Stimulated activated CD4-positive, alpha-beta T cell treated with anti-CD3 and anti-CD28 coated beads, Interleukin-4, amount 100 ng/mL, for 48 hours (primary cell): ENCODE measurements around the gene CAVIN1.
"Not testable (repeated sequence)": the region's sequence is repeated elsewhere in the genome, so short reads cannot be mapped to it uniquely, and the experiment has no call there.

Experiments used
- DNase-seq, 2 donors: peaks; one replicate each; pipeline ENCODE4 v3.0.0-alpha.2; 2020; ENCODE audit warnings: low read depth in 2 of 2

Gene CAVIN1, protein sequence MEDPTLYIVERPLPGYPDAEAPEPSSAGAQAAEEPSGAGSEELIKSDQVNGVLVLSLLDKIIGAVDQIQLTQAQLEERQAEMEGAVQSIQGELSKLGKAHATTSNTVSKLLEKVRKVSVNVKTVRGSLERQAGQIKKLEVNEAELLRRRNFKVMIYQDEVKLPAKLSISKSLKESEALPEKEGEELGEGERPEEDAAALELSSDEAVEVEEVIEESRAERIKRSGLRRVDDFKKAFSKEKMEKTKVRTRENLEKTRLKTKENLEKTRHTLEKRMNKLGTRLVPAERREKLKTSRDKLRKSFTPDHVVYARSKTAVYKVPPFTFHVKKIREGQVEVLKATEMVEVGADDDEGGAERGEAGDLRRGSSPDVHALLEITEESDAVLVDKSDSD

DNA sequence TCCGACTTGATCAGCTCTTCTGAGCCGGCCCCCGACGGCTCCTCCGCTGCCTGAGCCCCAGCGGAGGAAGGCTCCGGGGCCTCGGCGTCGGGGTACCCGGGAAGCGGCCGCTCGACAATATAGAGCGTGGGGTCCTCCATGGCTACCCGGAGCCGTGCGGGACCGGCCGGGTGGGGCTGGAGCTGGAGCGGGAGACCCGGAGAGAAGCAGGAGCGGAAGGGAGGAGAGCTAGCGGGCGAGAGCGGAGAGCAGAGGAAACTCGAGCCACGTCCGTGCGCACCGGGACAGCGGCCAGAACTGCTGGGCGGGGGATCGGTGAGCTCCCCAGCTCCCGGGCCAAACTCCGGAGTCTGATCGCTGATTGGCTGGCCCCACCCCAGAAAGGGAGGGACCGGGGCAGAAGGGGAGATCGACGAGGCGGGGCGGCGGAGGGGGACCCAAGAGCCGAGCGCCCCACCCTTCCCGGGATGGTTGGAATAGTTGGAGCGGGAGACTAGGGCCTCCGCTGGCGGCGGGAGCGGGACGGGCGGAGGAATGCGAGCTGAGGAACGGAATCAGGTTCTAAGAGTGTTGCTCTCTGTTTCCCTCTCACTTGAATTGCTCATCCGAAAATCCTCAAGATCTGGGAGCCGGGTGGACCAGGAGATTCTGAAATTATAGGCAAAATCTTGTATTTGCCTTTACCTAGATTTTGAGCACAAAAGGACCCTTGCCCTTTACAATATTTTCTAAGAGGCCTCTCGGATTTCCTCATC is at the start of gene CAVIN1:
Gene CAVIN1, minus strand, starts transcription at position 299 of the 755 bp plus-strand sequence. Its CDS starts 159 bp downstream, at position 140.
- DNase-seq, result peak in 1 of 2 donors; percentile 27

DNA sequence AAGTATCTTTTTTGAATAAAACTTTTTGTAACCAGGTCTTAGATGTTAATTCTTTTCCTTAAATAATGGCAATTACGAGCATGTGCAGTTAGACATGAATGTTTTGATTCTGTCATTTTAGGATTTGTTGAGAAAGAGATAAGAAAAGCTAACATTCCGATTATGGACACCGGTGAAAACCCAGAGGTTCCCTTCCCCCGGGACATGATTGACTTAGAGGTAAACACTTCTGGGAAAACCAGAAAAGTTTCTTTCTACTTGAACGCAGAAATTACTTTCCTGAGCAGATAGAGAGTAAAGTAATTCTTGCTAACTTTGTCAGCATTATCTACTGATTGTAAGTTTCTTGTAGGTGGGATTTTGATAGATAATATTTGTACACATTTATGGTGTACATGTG is 44.8 kb upstream of the CAVIN1 start:
- DNase-seq, result no peak

DNA sequence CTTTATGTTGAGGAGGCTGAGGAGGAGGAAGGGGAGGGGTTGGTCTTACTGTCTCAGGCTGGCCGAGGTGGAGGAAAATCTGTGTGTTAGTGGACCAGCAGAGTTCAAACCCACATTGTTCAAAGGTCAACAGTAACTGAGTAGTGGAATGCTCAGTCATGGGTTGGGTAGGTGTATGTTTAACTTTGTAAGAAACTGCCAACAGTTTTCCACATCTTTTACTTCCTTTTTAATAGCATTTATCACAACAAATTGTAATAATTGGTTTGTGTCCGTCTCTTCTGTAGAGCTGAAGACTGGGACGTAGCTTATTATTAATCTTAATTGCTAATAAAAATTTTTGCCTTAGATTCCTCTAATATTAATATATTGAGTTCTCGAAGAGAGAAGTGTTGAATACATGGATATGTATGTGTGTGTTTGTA is 40.9 kb upstream of the CAVIN1 start:
- no peak for DNase-seq

DNA sequence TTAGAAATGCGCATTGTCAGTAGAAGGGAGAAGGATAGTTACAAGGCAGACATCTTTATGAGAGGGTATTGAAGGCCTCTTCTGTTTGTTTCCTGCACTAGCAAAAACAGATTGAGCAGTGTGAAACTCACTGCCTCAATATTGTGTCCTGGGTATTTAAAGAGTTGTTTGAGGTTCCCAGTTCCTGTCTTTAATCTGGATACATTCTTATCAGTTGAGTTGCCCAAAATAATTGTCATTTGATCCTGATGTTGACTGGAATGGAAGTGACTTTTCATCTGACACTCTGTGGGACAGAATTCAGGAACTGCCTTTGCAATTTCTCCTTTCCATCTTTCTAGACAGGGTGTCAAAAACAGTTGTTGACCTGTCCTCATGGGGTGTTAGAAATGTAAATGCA is 37.3 kb upstream of the CAVIN1 start:
- no peak for DNase-seq

DNA sequence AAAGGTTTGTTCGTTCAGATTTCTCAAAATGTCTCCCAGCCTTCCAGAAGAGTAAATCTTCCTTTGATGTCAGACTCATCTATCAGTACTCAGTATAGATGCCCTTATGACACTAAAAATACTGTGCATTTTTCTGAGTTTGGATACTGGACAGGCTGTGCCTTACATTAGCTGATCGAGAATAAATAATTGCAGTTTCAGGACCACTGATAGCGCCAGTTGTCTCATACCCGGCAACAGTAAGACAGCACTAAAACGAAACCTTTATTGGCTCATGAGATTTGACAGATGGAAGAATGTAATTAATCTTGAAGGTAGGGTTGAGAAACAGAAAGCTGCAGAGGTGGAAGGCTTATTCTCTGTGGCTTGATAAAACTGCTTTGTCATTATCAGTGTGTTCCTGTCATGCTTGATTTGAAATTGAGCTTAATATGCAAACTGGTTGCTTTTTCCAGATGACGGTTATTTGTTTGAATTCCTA is 36.8 kb upstream of the CAVIN1 start:
- no peak for DNase-seq

DNA sequence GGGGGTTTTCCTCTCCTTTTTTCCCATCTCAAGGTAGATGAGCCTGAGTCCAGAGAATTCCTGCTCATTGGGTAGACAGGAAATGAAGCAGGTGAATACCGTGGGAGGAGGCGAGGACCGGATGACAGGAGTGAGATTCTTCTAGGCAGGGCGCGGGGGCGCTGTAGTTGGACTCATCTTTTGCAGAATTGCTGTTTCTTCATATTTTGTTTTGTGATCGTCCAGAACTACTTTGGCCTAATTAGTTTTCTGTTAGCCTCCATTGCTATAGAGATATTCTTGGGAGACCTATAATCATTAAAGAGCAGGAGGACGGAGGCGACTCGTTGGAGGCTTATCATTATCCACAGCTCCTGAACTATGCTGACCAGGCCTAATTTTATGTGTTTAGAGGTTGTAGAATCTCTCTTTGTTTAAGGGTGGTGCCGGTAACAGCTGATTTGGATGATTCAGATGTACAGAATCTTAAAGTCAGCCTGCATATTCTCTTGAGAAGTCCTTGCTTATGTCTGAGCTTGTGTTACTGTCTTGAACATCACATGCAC is 36.3 kb upstream of the CAVIN1 start:
- DNase-seq, result peak in 1 of 2 donors; percentile 16

DNA sequence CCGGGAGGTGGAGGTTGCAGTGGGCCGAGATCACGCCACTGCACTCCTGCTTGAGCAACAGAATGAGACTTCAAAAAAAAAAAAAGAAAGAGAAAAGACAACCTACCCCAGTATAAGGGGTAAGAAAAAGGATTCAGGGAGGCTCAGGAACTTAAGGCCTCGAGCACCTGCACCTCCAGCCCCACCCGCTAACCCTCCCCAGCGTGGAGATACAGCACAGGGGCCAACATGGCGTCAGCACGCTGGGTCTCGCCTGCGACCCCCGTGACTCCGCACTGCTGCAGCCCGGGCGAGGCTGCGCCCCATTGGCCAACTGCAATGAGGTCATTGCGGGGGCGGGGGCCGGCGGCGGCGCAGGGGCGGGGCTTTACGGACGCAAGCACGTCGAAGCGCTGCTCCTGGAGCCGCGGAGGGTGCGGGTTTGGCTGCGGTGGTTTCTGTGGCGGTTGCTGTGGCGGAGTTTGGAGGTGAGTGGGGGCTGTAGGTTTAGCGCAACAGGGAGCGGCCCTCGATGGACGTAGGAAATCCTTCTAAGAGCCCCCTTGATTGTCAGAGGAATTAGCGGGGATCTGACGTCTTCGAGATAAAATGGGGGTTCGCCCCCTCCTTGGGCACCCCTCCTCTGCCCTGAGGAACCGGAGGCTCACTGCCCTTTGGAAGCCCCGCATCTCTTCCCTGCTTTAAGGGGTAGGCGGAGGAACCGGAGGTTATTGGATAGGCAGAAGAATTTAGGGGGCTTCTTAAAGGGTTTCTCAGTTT is 35.6 kb upstream of the CAVIN1 start, which contains the start of gene ATP6V0A1:
Gene ATP6V0A1, plus strand, starts transcription at position 382 of the 759 bp plus-strand sequence. CDS start 2,017 bp downstream, outside the sequence.
- DNase-seq, result peak; percentile 90 to 96

DNA sequence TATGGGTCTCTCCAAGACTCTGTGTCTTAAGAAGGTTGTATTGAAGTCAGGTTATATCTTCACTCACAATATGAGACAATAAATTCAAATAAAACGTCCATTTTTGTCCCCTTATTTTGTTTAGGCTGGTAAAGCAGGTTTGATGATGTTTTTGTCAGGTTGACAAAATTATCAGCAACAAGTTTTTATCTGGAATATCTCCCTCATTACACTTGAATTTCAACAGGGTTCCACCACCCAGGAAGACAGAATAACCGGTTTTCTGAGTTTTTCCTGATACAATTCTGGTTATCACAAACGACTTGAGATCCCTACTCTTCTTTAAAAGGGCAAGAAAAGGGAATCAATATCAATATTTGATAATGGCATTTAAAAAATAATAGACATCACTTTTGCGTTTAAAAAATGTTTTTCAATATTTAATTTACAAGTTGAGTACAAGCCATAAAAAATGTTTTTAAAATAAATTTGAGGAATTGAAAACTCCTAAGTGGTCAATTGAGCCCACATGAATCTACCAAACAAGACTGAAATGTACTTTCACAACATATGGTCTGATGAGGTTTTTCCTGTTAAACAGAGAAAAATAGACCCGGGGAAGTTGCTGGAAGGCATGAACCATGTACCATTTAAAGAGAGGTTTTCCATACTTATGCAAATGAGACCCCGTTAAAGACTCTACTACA is 34.2 kb upstream of the CAVIN1 start:
- DNase-seq, result no peak

DNA sequence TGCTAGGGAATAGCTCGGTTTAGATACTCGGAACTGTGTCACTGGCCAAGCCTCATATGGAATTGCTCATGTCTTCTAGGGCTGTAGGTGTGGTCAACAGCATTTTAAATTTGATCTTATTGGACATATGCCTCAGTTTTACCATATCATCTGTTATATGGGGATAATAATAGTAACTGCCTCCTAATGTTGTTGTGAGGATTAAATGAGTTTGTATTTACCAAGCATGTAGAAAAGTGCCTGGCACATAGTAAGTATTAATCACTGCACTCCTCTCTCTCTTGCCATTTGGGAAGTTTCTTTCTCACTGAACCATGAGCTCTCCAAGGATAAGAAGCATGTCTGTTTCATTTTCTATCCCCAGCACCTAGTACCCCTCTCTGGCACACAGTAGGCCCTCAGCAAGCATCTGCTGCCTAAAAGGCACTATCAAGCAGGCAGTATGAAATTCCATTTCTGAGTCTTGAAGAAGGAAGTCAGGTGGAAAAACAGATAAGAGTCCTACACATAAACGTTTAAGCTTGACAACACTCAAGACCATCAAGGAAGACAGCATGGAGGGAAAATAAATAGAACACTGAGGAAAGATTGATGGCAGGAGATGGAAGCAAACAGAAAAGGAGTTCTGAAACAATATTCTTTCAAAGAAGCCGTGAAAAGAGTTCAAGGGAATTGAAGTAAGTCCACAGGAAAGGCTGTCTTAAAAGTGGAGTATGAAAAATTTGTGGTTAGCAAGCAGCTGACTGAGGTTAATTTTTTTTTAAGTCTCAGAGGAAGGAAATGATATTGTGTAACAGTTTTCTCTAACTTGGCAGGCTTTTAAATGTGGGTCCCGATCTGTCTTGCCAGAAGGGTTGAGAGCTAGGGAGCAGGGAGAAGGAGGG is 33.4 kb upstream of the CAVIN1 start:
- no peak for DNase-seq

DNA sequence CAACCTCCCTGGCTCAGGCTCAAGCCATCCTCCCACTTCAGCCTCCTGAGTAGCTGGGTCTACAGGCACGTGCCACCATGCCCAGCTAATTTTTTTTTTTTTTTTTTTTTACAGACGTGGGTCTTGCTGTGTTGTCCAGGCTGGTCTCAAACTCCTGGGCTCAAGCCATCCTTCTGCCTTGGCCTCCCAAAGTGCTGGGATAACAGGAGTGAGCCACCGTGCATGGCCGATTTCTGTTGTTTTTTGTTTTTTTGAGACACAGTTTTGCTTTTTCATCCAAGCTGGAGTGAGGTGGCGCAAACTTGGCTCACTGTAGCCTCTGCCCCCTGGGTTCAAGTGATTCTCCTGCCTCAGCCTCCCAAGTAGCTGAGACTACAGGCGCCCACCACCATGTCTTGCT is 31.9 kb upstream of the CAVIN1 start:
- not testable (repeated sequence) for DNase-seq

DNA sequence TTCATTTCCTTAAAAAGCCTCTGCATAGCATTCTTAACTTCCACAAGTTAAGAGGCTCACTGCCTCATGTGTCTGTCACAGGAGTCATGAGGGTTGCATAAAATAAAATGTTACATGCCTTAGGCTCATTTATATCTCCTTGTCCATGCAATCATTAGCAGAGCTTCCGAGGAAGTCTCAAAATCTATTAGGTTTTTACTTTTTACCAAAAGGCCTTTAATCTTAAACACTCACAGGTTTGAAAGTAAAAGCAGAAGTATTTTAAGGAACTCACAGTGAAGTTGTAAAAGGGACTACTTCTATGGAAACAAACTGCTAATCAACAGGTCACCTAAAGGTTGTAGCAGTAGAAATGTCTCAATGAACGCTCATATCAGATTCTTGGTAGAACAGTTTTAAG is 30.4 kb upstream of the CAVIN1 start:
- no peak for DNase-seq

DNA sequence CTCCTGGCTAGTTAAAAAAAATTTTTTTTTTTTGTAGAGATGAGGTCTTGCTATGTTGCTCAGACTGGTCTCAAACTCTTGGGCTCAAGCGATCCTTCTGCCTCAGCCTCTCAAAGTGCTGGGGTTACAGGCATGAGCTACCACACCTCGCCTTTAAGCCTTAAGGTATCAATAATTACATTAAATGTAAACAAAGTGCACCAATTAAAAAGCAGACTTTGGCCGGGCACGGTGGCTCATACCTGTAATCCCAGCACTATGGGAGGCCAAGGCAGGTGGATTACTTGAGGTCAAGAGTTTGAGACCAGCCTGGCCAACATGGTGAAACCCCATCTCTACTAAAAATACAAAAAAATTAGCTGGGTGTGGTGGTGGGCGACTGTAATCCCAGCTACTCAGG is 28.2 kb upstream of the CAVIN1 start:
- not testable (repeated sequence) for DNase-seq

DNA sequence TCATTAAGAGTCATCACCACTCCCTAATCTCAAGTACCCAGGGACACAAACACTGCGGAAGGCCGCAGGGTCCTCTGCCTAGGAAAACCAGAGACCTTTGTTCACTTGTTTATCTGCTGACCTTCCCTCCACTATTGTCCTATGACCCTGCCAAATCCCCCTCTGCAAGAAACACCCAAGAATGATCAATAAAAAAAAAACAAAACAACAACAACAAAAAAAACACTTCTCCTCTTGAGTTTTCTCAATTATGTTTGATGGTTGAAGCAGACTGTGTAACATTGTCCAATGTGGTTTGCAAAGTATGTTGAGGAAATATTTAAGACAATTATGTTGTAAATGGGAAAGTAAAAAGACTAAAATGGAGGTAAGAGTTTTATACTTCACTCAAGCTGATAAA is 26.8 kb upstream of the CAVIN1 start:
- DNase-seq, result not testable (repeated sequence)

DNA sequence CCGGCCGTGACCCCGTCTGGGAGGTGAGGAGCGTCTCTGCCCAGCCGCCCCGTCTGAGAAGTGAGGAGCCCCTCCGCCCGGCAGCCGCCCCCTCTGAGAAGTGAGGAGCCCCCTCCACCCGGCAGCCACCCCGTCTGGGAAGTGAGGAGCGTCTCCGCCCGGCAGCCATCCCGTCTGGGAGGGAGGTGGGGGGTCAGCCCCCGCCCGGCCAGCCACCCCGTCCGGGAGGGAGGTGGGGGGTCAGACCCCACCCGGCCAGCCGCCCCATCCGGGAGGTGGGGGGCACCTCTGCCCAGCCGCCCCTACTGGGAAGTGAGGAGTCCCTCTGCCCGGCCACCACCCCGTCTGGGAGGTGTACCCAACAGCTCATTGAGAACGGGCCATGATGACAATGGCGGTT is 26.1 kb upstream of the CAVIN1 start:
- DNase-seq, result not testable (repeated sequence)

DNA sequence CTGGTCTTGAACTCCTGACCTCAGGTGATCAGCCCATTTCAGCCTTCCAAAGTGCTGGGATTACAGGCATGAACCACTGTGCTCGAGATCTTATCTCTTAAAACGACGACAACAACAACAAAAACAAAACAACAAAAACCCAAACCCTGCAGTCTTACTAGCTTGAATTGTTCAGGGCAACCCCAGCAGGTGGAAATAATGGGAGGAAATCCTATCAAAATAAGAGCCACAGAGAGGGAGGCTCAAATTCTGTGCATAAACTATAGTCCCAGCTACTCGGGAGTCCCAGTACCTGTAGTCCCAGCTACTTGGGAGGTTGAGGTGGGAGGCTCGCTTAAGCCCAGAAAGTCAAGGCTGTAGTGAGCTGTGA is 19.1 kb upstream of the CAVIN1 start:
- DNase-seq, result no peak

DNA sequence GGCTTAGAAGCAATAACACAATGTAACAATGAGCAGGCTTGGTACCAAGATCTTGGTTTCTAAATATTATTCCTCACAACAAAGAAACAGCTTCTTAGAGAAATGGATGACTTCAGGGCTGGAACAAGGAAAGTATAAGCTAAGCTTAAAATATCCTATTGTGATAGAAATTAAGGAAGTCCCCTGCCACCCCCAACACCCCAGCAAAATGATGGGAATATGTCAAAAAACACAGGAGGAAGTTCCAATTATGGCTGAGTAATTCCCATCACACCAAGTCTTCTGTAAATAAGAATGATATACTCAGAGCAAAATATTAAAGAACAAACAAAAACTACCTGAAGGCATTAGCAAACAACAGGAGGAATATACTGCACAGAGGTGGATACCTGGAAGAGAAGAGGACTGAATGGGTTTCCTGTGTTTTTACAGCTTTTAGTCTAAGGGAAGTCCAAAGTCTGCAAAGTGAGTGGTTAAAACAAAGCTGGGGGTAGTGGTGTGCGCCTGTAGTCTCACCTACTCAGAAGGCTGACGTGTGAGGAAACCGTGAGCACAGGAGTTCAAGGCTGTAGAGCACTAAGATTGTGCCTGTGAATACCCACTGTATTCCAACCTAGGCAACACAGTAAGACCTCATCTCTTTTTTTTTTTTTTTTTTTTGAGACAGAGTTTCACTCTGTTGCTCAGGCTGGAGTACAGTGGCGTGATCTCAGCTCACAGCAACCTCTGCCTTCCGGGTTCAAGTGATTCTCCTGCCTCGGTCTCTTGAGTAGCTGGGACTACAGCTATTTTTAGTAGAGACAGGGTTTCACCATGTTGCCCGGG is 18.5 kb upstream of the CAVIN1 start:
- no peak for DNase-seq

DNA sequence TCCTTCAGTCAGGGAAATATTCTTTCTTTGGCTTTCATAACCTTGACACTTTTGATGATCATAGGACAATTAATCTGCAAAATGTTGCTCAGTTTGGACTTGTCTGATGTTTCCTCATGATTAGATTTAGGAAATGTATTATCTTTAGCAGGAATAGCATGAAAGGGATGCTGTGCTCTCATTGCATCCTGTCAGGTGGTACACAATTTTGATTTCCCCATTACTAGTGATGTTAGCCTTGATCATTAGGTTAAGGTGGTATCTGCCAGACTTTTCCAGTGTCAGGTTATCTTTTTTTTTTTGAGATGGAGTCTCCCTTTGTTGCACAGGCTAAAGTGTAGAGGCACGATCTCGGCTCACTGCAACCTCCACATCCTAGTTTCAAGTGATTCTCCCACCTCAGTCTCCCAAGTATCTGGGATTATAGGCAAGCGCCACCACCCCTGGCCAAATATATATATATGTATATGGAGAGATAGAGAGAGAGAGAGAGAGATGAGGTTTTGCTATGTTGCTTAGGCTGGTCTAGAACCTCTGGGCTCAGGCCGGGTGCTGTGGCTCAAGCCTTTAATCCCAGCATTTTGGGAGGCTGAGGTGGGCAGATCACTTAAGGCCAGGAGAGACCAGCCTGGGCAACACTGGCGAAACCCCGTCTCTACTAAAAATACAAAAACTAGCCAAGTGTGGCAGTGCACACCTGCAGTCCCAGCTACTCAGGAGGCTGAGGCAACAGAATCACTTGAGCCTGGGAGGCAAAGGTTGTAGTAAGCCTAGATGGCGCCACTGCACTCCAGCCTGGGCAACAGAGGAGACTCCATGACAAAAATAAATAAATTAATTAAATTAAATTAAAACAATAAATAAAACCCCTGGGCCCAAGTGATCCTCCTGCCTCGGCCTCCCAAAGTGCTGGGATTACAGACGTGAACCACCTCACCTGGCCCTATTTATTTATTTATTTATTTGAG is 15.8 kb upstream of the CAVIN1 start:
- peak in 1 of 2 donors; percentile 38 for DNase-seq

DNA sequence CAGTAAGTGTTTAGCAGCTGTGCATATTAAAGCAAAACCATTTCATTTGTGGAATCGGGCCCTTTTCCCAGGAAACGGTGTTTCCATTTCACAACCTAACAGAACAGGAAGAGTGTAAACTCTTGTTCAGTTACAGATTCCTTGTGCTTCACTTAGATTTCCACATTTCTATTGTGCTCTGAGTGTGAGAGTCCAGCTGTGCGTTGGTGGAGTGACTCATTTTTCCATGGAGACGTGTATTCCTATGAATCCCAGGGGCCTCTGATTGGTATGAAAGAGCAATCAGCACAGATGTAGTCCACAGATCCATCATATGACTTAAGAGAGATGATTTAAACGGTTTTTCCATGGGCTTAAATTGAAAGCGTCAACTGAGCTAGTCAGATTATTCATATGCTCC is 13.3 kb upstream of the CAVIN1 start:
- DNase-seq, result no peak
